Coronary artery (tissue), 2 donors: ENCODE data around the gene MAOA.

Experiments
- DNase-seq: peaks from one replicate; pipeline ENCODE4 v3.0.0-alpha.2; 2017; ENCODE audit warnings: low spot score
- H3K27ac ChIP-seq, 2 donors: fragments of 200-600 bp; sonication (generic); one replicate each; pipeline ENCODE4 v1.5.1; 2016 to 2019
- H3K4me3 ChIP-seq: fragments of 200-600 bp; sonication (generic); 2 replicates; pipeline ENCODE4 v1.5.1; 2016; ENCODE audit warnings: mild to moderate bottlenecking, moderate library complexity
- CTCF ChIP-seq: fragments of 200-600 bp; sonication (generic); IDR thresholded peaks from one replicate; pipeline ENCODE4 v1.5.1; 2019; ENCODE audit warnings: antibody characterized with exemption

The MAOA gene

GRCh38 chrX:43741843-43742573, 85.9 kb downstream of the MAOA start:
- H3K4me3 ChIP-seq = peak overlapping the region; percentile 7
- no peak for DNase-seq
- TF ChIP-seq CTCF = no peak
- peak overlapping the region in 1 of 2 donors; percentile 76 for H3K27ac ChIP-seq

- Histone ChIP-seq H3K4me3 (no peak overlapping the region), H3K27ac (peak overlapping the region in 1 of 2 donors; percentile 18)
- no peak for TF ChIP-seq CTCF
- no peak for DNase-seq
Observed at GRCh38 chrX:43743100-43743822, 87.2 kb downstream of the MAOA start.

- TF ChIP-seq CTCF = no peak
- no peak overlapping the region for H3K27ac ChIP-seq
- H3K4me3 ChIP-seq = no peak overlapping the region
- DNase-seq = no peak
Observed at GRCh38 chrX:43744284-43744683, 88.2 kb downstream of the MAOA start.

GRCh38 chrX:43745938-43746721, 90.0 kb downstream of the MAOA start:
- H3K27ac ChIP-seq = no peak overlapping the region
- H3K4me3 ChIP-seq = no peak overlapping the region
- TF ChIP-seq CTCF = no peak
- no peak for DNase-seq

GRCh38 chrX:43747476-43747875, 91.4 kb downstream of the MAOA start:
- Histone ChIP-seq H3K4me3 (no peak overlapping the region), H3K27ac (no peak overlapping the region)
- DNase-seq = no peak
- TF ChIP-seq CTCF = no peak

- DNase-seq = no peak
- Histone ChIP-seq H3K4me3 (no peak overlapping the region), H3K27ac (no peak overlapping the region)
- TF ChIP-seq CTCF = no peak
Observed at GRCh38 chrX:43750248-43750676, 94.2 kb downstream of the MAOA start.
